GM12878 (cell line): Measurements from ENCODE around the gene MRPS9. TPM values are rescaled to one million over a fixed set of nuclear protein-coding genes. Genes with fewer than 3 reads are reported as not detected.

Experiments used
- ATF2 ChIP-seq: IDR thresholded peaks from 2 replicates; pipeline ENCODE4 v1.6.1; 2012; ENCODE audit warnings: low read length, inconsistent platforms
- BHLHE40 ChIP-seq, 2 experiments: fragments of 450-650 bp in 1 of 2; IDR thresholded peaks; 2 replicates each; pipeline ENCODE4 v1.6.1; 2011 to 2017; ENCODE audit warnings: low read depth in 2 of 2, borderline replicate concordance in 1 of 2, improper control_type of control experiment in 1 of 2, low read length in 1 of 2, mild to moderate bottlenecking in 1 of 2
- CHD2 ChIP-seq: IDR thresholded peaks from 2 replicates; pipeline ENCODE4 v1.6.1; 2011; ENCODE audit warnings: low read depth, low read length, improper control_type of control experiment, borderline replicate concordance
- CREB1 ChIP-seq: IDR thresholded peaks from 2 replicates; pipeline ENCODE4 v1.6.1; 2012; ENCODE audit warnings: low read depth, mild to moderate bottlenecking, inconsistent platforms
- DPF2 ChIP-seq: fragments of 450-650 bp; IDR thresholded peaks from 2 replicates; pipeline ENCODE4 v1.6.1; 2017; ENCODE audit warnings: mild to moderate bottlenecking
- EED ChIP-seq: sonication (generic); IDR thresholded peaks from 2 replicates; pipeline ENCODE4 v1.6.1; 2016; ENCODE audit warnings: antibody characterized with exemption, low read depth
- EP300 ChIP-seq, 2 experiments: fragments of 150-350 bp in 1 of 2; IDR thresholded peaks; 2 replicates each; pipeline ENCODE4 v1.6.1; 2011 to 2012; ENCODE audit warnings: low read depth in 2 of 2, low read length in 2 of 2, borderline replicate concordance in 1 of 2, improper control_type of control experiment in 1 of 2, inconsistent platforms in 1 of 2; ENCODE audit not compliant: control insufficient read depth in 1 of 2
- IKZF1 ChIP-seq: fragments of 450-650 bp; conservative IDR thresholded peaks from 2 replicates; pipeline ENCODE4 v1.6.1; 2017; ENCODE audit warnings: antibody characterized with exemption, mild to moderate bottlenecking
- IRF4 ChIP-seq: IDR thresholded peaks from 2 replicates; pipeline ENCODE4 v1.6.1; 2011; ENCODE audit warnings: low read depth, low read length
- LARP7 ChIP-seq: fragments of 450-650 bp; IDR thresholded peaks from 2 replicates; pipeline ENCODE4 v1.6.1; 2017; ENCODE audit warnings: mild to moderate bottlenecking
- MTA2 ChIP-seq: fragments of 450-650 bp; IDR thresholded peaks from 2 replicates; pipeline ENCODE4 v1.6.1; 2016; ENCODE audit warnings: low read depth, mild to moderate bottlenecking, moderate library complexity
- NBN ChIP-seq: fragments of 450-650 bp; IDR thresholded peaks from 2 replicates; pipeline ENCODE4 v1.6.1; 2016
- NFIC ChIP-seq: IDR thresholded peaks from 2 replicates; pipeline ENCODE4 v1.6.1; 2012; ENCODE audit warnings: low read depth, mild to moderate bottlenecking, inconsistent platforms, low read length, moderate library complexity
- NRF1 ChIP-seq: conservative IDR thresholded peaks from 2 replicates; pipeline ENCODE4 v1.6.1; 2011; ENCODE audit warnings: mild to moderate bottlenecking, low read depth, low read length, improper control_type of control experiment
- PBX3 ChIP-seq: IDR thresholded peaks from 2 replicates; pipeline ENCODE4 v1.6.1; 2011; ENCODE audit warnings: mild to moderate bottlenecking, low read depth, low read length, moderate library complexity; ENCODE audit not compliant: insufficient replicate concordance
- POU2F2 ChIP-seq: IDR thresholded peaks from 3 replicates; pipeline ENCODE4 v1.6.1; 2011; ENCODE audit warnings: low read depth, mild to moderate bottlenecking, low read length, borderline replicate concordance
- RB1 ChIP-seq: fragments of 450-650 bp; formaldehyde crosslinking; IDR thresholded peaks from 2 replicates; pipeline ENCODE4 v1.6.1; 2017; ENCODE audit warnings: mild to moderate bottlenecking, borderline replicate concordance
- RUNX3 ChIP-seq: IDR thresholded peaks from 2 replicates; pipeline ENCODE4 v1.6.1; 2012; ENCODE audit warnings: low read length, inconsistent platforms
- SPI1 ChIP-seq: IDR thresholded peaks from 2 replicates; pipeline ENCODE4 v1.6.1; 2011; ENCODE audit warnings: low read depth, mild to moderate bottlenecking, low read length, moderate library complexity, borderline replicate concordance; ENCODE audit not compliant: insufficient read depth
- STAT3 ChIP-seq: IDR thresholded peaks from 2 replicates; pipeline ENCODE4 v1.6.1; 2011; ENCODE audit warnings: low read depth, low read length, improper control_type of control experiment
- SUPT20H ChIP-seq: IDR thresholded peaks from 2 replicates; pipeline ENCODE4 v1.6.1; 2011; ENCODE audit warnings: low read depth, mild to moderate bottlenecking, low read length, moderate library complexity, borderline replicate concordance; ENCODE audit not compliant: control insufficient read depth
- USF2 ChIP-seq: IDR thresholded peaks from 2 replicates; pipeline ENCODE4 v1.6.1; 2011; ENCODE audit warnings: low read depth, low read length, improper control_type of control experiment, borderline replicate concordance
- ZNF217 ChIP-seq: fragments of 450-650 bp; IDR thresholded peaks from 2 replicates; pipeline ENCODE4 v1.6.1; 2017; ENCODE audit warnings: antibody characterized with exemption, mild to moderate bottlenecking
- ZSCAN29 ChIP-seq: fragments of 450-650 bp; IDR thresholded peaks from 2 replicates; pipeline ENCODE4 v1.6.1; 2017; ENCODE audit warnings: mild to moderate bottlenecking, moderate library complexity
- polyA plus RNA-seq, 11 experiments: library from polyadenylated mRNA; depleted of rRNA in 4 of 11; unstranded in 6 of 11; stranded (reverse) in 5 of 11; fragments of >200 nt; fragmentation: Nextera tagmentation in 4 of 11; fragmentation: Illumina TruSeq in 1 of 11; extraction: Ambion mirVana in 4 of 11; extraction: Trizol in 1 of 11; gene quantifications; 1 replicate in 1 of 11; 2 replicates in 10 of 11; pipeline versions ENCODE4 v1.2.1 to v1.2.3, GENCODE V29; 2011 to 2016; ENCODE audit warnings: inconsistent platforms in 2 of 11, missing spikeins in 2 of 11, low read depth in 1 of 11
- total RNA-seq, 4 experiments: library from RNA; depleted of rRNA in 3 of 4; stranded (reverse); fragments of >200 nt in 3 of 4; fragmentation: Illumina TruSeq in 1 of 4; extraction: Trizol in 1 of 4; gene quantifications; 2 replicates each; pipeline versions ENCODE4 v1.2.1 to v1.2.3, GENCODE V29; 2013 to 2021
- TF ChIP-seq, protein P1 (sequence below): fragments of 450-650 bp; IDR thresholded peaks from 2 replicates; pipeline ENCODE4 v1.6.1; 2017; ENCODE audit warnings: mild to moderate bottlenecking, low read depth, inconsistent platforms; ENCODE audit not compliant: poor library complexity, severe bottlenecking
- TF ChIP-seq, protein P2 (sequence below): IDR thresholded peaks from 2 replicates; pipeline ENCODE4 v1.6.1; 2011; ENCODE audit warnings: low read depth, mild to moderate bottlenecking, low read length, moderate library complexity, borderline replicate concordance; ENCODE audit errors: extremely low read depth

Gene MRPS9
- total and polyA plus RNA-seq, 10 of the 15 experiments (the other 5 are each of a cell fraction or from before 2014, with no cell fraction given): 39.1 to 111 (median 63.4) TPM

GRCh38 chr2:105129722-105130232 lies 91.9 kb downstream of the MRPS9 start (continued):
- TF ChIP-seq RUNX3 (peak; percentile 99), MTA2 (peak; percentile 88), RB1 (no peak), ZSCAN29 (no peak), CHD2 (peak; percentile 36; the same call in 1 of the 2 replicates), ZNF217 (0 out of 2 replicates have a peak, but pooled peaks have one; percentile 17), DPF2 (peak; percentile 97), NBN (peak; percentile 83; the same call in 1 of the 2 replicates), PBX3 (no peak), BHLHE40 (IDR thresholded peaks at IDR 0.05; ENCODE audit: borderline replicate concordance in 1 of 2, low read depth in 2 of 2, low read length in 1 of 2) (peak in 1 of 2 experiments; percentile 73; a peak in 1 of 4 replicates), CREB1 (0 out of 2 replicates have a peak, but pooled peaks have one; percentile 25), POU2F2 (peak; percentile 45; the same call in 1 of the 3 replicates), SUPT20H (no peak), IRF4 (peak; percentile 82), SPI1 (peak; percentile 98), STAT3 (no peak), LARP7 (peak; percentile 28; the same call in 1 of the 2 replicates), USF2 (no peak), NFIC (peak; percentile 72), EP300 (IDR thresholded peaks at IDR 0.05; ENCODE audit: borderline replicate concordance in 1 of 2, control insufficient read depth in 1 of 2, low read depth in 2 of 2, low read length in 2 of 2) (peak in 1 of 2 experiments; percentile 89; a peak in 2 of 4 replicates), IKZF1 (peak; percentile 88), NRF1 (no peak), ATF2 (peak; percentile 87), EED (peak; percentile 64)
- TF ChIP-seq, protein P1, sequence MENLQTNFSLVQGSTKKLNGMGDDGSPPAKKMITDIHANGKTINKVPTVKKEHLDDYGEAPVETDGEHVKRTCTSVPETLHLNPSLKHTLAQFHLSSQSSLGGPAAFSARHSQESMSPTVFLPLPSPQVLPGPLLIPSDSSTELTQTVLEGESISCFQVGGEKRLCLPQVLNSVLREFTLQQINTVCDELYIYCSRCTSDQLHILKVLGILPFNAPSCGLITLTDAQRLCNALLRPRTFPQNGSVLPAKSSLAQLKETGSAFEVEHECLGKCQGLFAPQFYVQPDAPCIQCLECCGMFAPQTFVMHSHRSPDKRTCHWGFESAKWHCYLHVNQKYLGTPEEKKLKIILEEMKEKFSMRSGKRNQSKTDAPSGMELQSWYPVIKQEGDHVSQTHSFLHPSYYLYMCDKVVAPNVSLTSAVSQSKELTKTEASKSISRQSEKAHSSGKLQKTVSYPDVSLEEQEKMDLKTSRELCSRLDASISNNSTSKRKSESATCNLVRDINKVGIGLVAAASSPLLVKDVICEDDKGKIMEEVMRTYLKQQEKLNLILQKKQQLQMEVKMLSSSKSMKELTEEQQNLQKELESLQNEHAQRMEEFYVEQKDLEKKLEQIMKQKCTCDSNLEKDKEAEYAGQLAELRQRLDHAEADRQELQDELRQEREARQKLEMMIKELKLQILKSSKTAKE: peak; percentile 37
- TF ChIP-seq, protein P2, sequence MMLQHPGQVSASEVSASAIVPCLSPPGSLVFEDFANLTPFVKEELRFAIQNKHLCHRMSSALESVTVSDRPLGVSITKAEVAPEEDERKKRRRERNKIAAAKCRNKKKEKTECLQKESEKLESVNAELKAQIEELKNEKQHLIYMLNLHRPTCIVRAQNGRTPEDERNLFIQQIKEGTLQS: no peak
